Stomach (tissue), 9 donors: ENCODE data around the gene KRT5. TPM values are rescaled to one million over a fixed set of nuclear protein-coding genes. Genes with fewer than 3 reads are reported as not detected.

Experiments used
- DNase-seq, 2 donors: peaks; one replicate each; pipeline versions ENCODE4 v3.0.0 to v3.0.0-alpha.2; 2013 to 2019
- H3K27ac ChIP-seq, 5 donors: fragments of 200-600 bp in 4 of 5; sonication (generic) in 4 of 5; one replicate each; pipeline ENCODE4 v1.5.1; 2013 to 2019; ENCODE audit warnings: mild to moderate bottlenecking in 1 of 5, moderate library complexity in 1 of 5
- H3K27me3 ChIP-seq, 3 donors: fragments of 200-600 bp; sonication (generic); one replicate each; pipeline ENCODE4 v1.5.1; 2017 to 2019; ENCODE audit warnings: mixed run types in 1 of 3
- H3K36me3 ChIP-seq, 4 donors: fragments of 200-600 bp; sonication (generic); 1 replicate in 3 of 4; 2 replicates in 1 of 4; pipeline ENCODE4 v1.5.1; 2016 to 2019
- H3K4me1 ChIP-seq, 4 donors: fragments of 200-600 bp; sonication (generic); one replicate each; pipeline ENCODE4 v1.5.1; 2016 to 2019
- H3K4me3 ChIP-seq, 4 donors: fragments of 200-600 bp; sonication (generic) in 3 of 4; one replicate each; pipeline ENCODE4 v1.5.1; 2016 to 2019; ENCODE audit warnings: mild to moderate bottlenecking in 1 of 4
- H3K9me3 ChIP-seq, 4 donors: fragments of 200-600 bp; sonication (generic); one replicate each; pipeline ENCODE4 v1.5.1; 2016 to 2019
- CTCF ChIP-seq, 7 experiments: fragments of 450-650 bp in 4 of 7; fragments of 200-600 bp in 3 of 7; sonication (generic) in 3 of 7; IDR thresholded peaks; one replicate each; pipeline ENCODE4 v1.5.1; 2016 to 2019; ENCODE audit warnings: antibody characterized with exemption in 7 of 7, control low read depth in 2 of 7, mild to moderate bottlenecking in 1 of 7
- EP300 ChIP-seq: sonication (generic); formaldehyde crosslinking; IDR thresholded peaks from one replicate; pipeline ENCODE4 v1.6.1; 2017; ENCODE audit warnings: antibody characterized with exemption
- POLR2A ChIP-seq, 4 donors: fragments of 450-650 bp; IDR thresholded peaks; one replicate each; pipeline ENCODE4 v1.6.1; 2016; ENCODE audit warnings: antibody characterized with exemption in 4 of 4, control low read depth in 2 of 4, mild to moderate bottlenecking in 1 of 4, moderate library complexity in 1 of 4
- POLR2AphosphoS5 ChIP-seq, 3 donors: sonication (generic); formaldehyde crosslinking; IDR thresholded peaks; one replicate each; pipeline ENCODE4 v1.6.1; 2016; ENCODE audit warnings: antibody characterized with exemption in 3 of 3
- WGBS, 5 donors: extraction: QIAGEN DNeasy Blood & Tissue Kit in 3 of 5; methylation state at CpG; one replicate each; pipeline versions ENCODE4 v1.1.5 to v1.1.7; 2013 to 2018; 5-methylcytosine and 5-hydroxymethylcytosine counted together
- intact Hi-C: fragments of 100-400 bp; cut with DNase I; formaldehyde crosslinking; loops from one replicate; pipeline ENCODE4 v1.15.1; 2023; ENCODE audit warnings: low total_unique reads
- polyA plus RNA-seq, 3 donors: library from polyadenylated mRNA; stranded (reverse); fragments of 200-250 nt; gene quantifications; one replicate each; pipeline ENCODE4 v1.2.3, GENCODE V29; 2013
- total RNA-seq, 5 donors: library from RNA; depleted of rRNA; stranded (reverse); fragments of >200 nt; gene quantifications; one replicate each; pipeline versions ENCODE4 v1.1.0 to v1.2.3, GENCODE V29; 2014 to 2016
- donor health status: healthy with polysubstance abuse.
- donor health status: Bipolar disorder and iron deficiency.
- donor health status: healthy.

The KRT5 gene
- total and polyA plus RNA-seq, 8 donors: 0.89 to 2,165 (median 9.6) TPM; not detected in 4

- no peaks in the 10 kb centered on the region for H3K9me3 ChIP-seq
- DNase-seq: no peak
- TF ChIP-seq POLR2A (IDR thresholded peaks at IDR 0.05): no peak
- TF ChIP-seq POLR2AphosphoS5 (IDR thresholded peaks at IDR 0.05): no peak
- no peak for TF ChIP-seq EP300
- TF ChIP-seq CTCF (IDR thresholded peaks at IDR 0.05): no peak
- H3K4me1 ChIP-seq: peaks cover 0 to 10% (median 0%) of the 10 kb centered on the region in 4 donors
- WGBS, 5 donors: 90 to 100% (median 98%) methylated on average over 2 of the region's 2 CpGs
- H3K27me3 ChIP-seq: no peaks in the 10 kb centered on the region
- no peak overlapping the region for H3K4me3 ChIP-seq
- no peak overlapping the region for H3K27ac ChIP-seq
- no peaks in the 10 kb centered on the region for H3K36me3 ChIP-seq
- intact Hi-C loops: no loop called here
These were observed 9.2 kb upstream of the KRT5 start for GRCh38 chr12:52529417-52529816.

GRCh38 chr12:52528641-52529143 lies 8.5 kb upstream of the KRT5 start:
- no peak for DNase-seq
- intact Hi-C loops: no loop called here
- 65 to 83% (median 74%) methylated on average over 6 to 8 of the region's 8 CpGs for WGBS, 5 donors
- no peaks in the 10 kb centered on the region for H3K36me3 ChIP-seq
- no peak overlapping the region for H3K27ac ChIP-seq
- no peaks in the 10 kb centered on the region for H3K9me3 ChIP-seq
- H3K4me3 ChIP-seq: no peak overlapping the region
- H3K27me3 ChIP-seq: no peaks in the 10 kb centered on the region
- peaks cover 0 to 5% (median 0%) of the 10 kb centered on the region in 4 donors for H3K4me1 ChIP-seq
- no peak for TF ChIP-seq EP300
- no peak for TF ChIP-seq CTCF (IDR thresholded peaks at IDR 0.05)
- TF ChIP-seq POLR2A (IDR thresholded peaks at IDR 0.05): no peak

- peaks cover 0 to 10% (median 0%) of the 10 kb centered on the region in 3 donors for H3K27me3 ChIP-seq
- DNase-seq: no peak
- H3K4me3 ChIP-seq: no peak overlapping the region
- intact Hi-C loops: no loop called here
- H3K36me3 ChIP-seq: no peaks in the 10 kb centered on the region
- TF ChIP-seq POLR2AphosphoS5 (IDR thresholded peaks at IDR 0.05) (no peak), EP300 (no peak), POLR2A (IDR thresholded peaks at IDR 0.05) (no peak), CTCF (IDR thresholded peaks at IDR 0.05) (no peak)
- H3K9me3 ChIP-seq: no peaks in the 10 kb centered on the region
- H3K27ac ChIP-seq: no peak overlapping the region
- 54 to 79% (median 70%) methylated on average over 2 to 4 of the region's 4 CpGs for WGBS, 5 donors
- H3K4me1 ChIP-seq: peaks cover 0 to 9% (median 0%) of the 10 kb centered on the region in 4 donors
These were observed 7.1 kb upstream of the KRT5 start for GRCh38 chr12:52527121-52527800.

GRCh38 chr12:52526511-52526951 lies 6.3 kb upstream of the KRT5 start:
- 78 to 95% (median 82%) methylated on average over 7 to 8 of the region's 8 CpGs for WGBS, 5 donors
- intact Hi-C loops: no loop called here

More at GRCh38 chr12:52526511-52526951, 6.3 kb upstream of the KRT5 start:
- Histone ChIP-seq H3K4me1 (peaks cover 0 to 9% (median under 1%) of the 10 kb centered on the region in 4 donors), H3K4me3 (no peak overlapping the region), H3K27me3 (peaks cover 0 to 15% (median 0%) of the 10 kb centered on the region in 3 donors), H3K36me3 (no peaks in the 10 kb centered on the region), H3K9me3 (no peaks in the 10 kb centered on the region), H3K27ac (no peak overlapping the region)
- TF ChIP-seq POLR2AphosphoS5 (IDR thresholded peaks at IDR 0.05) (no peak), EP300 (no peak), CTCF (IDR thresholded peaks at IDR 0.05) (no peak), POLR2A (IDR thresholded peaks at IDR 0.05) (no peak)
- DNase-seq: no peak
